Limb (tissue), 2 donors: ENCODE results near the gene SEPTIN6.

Experiments
- DNase-seq, 2 donors: peaks; one replicate each; pipeline ENCODE4 v3.0.0-alpha.2; 2016; ENCODE audit errors: extremely low spot score in 2 of 2

Gene SEPTIN6

DNA sequence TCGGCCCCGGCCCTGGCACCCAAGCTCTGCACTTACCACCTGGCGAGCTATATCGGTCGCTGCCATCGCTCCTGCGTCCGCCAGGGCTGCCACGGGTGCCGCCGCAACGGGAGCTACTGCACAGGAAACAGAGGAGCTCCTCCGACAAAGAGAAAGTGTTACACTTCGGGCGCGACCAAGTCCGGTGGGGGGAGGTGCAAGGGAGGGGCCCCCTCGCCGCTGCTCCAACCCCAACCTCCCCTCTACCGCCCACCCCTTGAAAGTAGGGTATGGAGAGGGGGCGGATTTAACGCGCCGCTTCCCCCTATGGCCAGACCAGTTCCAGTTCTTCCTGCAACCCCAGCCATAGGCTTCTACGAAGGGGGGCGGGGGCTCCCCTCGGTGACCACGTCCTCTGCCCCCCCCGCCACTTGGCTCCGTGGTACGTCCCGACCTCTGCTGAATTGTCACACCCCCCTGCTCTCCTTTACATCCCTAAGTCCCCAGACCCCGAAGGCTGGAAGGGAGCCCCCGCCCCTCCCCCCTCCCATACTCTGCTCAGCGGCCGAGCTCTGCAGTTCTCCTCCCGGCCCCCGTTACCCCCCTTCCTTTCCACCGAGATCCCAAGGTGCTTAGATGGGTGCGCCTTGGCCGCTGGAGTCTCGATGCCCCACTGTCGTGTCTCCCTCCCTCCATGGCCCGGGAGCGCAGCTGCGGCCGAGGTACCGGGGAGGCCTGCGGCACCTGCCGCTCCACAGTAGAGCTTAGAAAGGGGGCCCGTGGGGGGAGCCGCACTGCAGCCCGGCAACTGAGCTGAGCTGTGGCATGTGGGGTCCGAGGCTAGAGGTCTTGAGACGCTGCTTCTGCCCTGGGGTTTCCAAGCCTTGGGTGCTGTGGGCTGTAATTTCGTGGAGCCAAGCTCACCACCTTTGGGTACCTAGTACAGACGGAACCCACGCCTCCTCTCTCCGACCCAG is at the start of gene SEPTIN6:
Gene SEPTIN6 (minus strand): TSS at position 129 of the 956 bp plus-strand sequence. CDS start 63 bp downstream, at position 66.
- DNase-seq = peak in 1 of 2 donors; percentile 85

DNA sequence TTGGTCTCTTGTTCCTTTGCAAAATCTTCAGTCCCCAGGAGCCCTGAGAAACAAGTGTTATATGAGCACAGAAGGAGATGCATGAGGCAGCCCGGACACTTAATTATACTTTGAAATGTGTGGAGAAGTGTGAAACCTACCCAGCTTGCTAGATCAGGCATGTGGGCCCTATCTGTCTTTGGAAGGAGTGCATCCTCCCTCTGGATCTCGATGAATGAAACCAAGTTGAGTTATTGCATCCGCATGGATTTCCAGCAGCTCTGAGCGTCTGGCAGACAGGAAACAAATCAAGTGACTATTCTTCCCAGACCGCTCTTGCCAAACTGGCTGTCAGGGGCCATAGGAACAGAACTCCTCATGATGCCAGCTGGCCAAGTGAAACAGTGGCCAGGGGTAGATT is 45.8 kb upstream of the SEPTIN6 start:
- DNase-seq = no peak

DNA sequence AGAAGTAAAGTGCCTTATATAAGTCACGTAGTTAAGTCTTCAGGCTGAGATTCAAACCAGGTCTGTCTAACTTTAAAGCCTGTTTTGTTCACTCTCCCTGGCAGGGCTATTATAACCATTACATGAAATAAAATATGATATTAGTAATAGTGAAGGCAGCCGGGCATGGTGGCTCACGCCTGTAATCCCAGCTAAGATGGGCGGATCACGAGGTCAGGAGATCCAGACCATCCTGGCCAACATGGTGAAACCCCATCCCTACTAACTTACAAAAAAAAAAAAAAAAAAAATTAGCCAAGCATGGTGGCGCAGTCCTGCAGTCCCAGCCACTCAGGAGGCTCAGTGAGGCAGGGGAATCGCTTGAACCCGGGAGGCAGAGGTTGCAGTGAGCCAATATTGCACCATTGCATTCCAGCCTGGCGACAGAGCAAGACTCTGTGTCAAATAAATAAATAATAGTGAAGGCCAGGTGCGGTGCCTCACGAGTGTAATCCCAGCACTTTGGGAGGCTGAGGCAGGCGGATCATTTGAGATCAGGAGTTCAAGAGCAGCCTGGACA is 43.3 kb upstream of the SEPTIN6 start:
- DNase-seq = no peak

DNA sequence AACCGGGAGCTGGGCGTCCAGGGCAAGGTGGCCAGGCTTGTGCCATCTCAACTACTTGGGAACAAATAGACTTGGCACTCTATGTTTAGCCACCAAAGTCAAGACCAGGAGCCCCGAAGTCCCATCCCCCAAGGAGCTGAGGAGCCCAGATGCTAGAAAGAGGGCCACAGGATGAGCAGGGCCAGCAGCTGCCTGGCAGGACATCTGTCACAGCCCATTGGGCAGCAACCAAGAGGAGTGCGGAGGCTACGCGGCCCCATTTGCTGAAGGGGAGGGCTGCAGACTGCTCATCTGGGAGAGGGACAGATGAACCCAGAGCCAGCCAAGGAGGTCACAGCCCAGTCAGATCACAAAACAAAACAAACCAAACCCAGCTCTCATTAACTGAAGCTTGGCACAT is 42.5 kb upstream of the SEPTIN6 start:
- no peak for DNase-seq

DNA sequence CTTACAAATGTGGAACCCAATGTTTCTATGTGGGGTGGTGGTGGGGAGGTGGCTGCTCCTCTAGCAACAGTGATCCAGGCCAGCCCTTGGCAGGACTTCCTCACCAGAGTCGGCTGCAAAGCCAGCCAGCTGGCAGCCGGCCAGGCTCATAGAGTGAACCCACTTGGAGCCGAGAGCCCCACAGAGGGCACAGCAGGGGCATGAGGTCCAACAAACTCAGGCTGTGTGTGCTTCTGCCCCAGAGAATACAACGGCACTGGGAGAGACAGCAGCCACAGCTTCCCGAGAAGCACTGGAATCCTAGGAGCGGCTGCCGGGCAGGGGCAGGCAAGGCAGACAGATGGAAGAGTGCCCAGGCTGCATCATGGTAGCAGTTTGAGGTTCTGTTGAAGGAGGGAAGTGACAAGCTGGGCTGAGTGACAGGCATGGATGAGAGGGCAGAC is 42.0 kb upstream of the SEPTIN6 start:
- DNase-seq = no peak

DNA sequence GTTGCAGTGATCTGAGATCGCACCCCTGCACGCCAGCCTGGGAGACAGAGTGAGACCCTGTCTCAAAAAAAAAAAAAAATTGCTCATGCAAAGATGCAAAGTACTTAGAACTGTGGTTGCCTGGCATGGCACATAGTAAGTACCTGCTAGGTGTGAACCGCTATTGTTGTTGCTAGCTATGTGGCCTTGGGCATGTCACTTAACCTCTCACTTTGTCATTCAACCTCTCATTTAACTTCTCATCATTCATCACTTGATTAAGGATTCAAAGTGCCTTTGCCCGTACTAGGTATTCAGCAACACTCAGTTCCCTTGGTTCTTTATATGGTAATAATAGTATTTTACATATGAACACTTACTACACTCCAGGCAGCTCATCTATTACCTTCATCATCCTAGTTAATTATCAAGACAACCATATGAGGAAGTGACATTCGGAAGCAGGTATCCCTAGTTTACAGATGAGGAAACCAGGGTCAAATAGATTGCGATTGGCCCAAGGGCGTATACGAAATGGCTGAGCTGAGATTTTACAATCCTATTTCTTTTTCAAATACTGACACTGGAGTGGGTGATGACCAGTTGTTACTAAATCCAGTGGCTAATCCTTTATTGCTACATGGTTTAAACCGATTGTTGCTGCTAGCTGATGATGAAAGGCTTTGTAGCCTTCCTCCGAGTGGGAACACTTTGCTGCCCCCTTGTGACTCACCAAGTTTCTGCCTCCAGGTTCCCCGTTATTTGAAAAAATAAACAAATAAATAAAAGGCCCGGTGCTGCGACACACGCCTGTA is 36.6 kb upstream of the SEPTIN6 start:
- peak; percentile 34 to 46 for DNase-seq

DNA sequence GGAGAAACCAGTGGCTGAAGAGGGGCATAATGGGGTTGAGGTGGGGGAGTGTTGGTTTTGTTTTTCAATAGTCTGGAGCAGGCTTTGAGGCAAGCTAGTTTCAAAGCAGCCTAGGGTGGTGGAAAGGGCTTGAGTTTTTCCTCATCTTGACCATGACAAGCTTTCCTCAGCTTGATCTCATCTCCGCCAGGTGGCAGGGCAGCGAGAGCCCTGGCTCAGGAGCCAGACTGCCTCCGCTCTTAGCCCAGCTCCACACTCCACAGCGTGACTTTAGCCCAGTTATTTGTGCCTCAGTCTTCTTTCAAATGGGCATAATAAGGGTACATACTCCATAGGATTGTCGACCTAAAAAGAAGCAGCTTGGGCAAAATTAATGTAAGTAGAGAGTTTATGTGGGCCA is 35.5 kb upstream of the SEPTIN6 start:
- no peak for DNase-seq

DNA sequence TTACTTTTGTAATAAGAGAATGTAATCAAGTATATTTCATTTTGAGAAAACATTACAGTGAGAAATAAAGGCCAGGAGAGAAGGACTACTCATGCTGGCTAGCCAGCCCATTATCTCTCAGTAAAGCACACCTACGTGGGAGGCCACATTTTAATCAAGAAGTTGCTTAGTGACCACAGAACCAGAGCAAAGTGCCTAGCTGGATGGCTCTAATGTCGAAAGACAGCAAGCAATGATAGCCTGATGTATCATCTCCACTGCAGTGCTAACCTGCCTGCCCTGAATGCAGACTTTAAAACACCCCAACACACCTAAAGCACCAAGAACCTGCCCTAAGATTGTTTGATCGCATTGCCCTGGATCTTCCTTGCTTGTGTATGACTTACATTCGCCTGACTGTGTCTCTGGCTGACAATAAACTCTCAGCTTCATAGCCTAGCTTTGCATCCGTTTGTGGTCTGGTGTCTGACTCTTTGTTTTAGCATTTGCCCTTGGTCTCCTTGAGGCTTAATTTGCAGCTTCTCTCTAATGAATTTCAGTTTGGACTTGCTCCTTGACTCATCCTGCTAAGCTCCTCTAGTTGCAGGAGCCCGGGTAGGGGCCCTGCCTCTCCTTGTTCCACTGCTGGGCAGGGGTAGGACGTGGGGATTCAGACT is 34.1 kb upstream of the SEPTIN6 start:
- DNase-seq = no peak

DNA sequence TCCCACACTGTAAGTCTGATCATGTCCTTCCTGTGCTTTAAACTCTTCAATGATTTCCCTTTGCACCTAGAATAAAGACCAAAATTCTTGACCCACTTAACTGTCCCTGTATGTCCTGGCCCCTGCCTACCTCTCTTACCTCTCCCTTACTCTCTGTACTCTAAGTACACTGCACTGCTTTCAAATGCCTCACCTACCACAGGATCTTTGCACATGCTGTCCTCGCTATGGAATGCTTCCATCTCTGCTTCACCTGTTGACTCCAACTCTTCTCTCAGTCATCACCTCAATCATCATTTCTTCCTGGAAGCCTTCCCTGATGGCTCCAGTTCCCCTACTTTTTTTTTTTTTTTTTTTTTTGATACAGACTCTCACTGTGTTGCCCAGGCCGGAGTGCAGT is 29.0 kb upstream of the SEPTIN6 start:
- DNase-seq = no peak

DNA sequence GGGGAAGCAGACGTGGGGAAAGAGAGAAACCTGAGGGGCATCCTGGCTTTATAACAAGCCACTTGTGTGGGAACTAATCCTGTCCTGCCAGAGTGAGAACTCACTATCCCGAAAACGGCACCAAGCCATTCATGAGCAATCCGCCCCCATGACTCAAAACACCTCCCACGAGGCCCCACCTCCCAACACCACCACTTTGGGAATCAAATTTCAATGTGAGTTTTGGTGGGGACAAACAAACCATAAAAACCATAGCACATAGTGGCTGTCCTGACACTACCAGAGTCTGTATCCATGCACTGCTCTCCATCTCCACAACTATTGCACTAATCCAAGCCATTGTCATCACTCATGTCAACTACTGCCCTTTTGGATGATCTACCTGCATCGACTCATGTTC is 28.5 kb upstream of the SEPTIN6 start:
- no peak for DNase-seq

DNA sequence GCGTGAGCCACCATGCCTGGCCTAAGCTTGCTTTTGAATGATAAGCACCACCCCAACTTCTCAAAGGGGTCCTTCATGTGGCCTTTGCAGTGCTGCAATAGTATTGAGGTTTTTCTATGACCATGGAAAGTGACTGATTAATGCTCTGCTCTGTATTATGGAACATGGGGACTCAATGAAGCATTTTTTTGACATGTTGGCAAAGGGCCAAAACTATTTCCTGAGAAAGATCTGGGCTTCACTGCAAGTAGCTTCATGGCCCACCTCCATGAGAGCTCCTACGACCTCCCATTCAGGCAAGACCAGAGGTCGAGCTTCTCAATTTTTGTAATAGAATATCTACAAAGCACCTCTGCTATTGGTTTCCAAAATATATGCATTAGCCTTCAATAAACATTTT is 16.7 kb upstream of the SEPTIN6 start:
- DNase-seq = no peak

DNA sequence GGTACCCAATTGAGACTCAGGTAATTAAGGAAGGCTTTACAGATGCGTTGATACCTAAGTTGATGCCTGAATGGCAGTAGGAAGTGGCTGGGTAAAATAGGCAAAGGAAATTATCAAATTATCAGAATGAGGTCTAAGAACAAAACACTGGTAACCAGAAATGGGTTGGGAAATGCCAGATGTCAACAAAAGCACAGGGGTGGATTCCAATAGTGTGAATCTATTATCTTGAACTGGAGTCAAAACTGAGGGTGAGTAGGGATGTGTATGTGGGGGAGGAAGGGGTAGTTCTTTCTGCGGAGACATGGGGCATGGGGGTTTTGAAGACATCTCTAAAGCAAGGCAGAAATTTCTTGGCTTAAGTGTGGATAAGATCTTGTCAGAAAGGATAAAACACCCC is 16.0 kb upstream of the SEPTIN6 start:
- no peak for DNase-seq

DNA sequence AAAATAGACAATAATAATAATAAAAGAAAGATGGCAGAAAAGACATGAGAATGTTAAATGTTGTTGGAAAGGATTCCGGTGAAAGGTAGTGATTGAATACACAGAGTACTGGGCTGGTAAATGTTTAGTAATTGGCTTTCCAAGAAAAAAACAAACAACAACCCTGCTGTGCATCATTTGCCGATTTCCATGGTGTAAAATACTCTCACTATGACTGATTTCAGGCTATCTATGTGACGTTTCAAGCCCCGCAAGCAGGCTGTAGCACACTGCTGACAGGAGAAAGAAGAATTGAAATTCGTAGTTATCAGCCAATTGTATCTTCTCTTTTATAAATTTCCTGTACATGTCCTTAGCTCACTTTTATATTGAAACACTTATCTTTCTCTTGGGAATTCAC is 13.6 kb upstream of the SEPTIN6 start:
- no peak for DNase-seq

DNA sequence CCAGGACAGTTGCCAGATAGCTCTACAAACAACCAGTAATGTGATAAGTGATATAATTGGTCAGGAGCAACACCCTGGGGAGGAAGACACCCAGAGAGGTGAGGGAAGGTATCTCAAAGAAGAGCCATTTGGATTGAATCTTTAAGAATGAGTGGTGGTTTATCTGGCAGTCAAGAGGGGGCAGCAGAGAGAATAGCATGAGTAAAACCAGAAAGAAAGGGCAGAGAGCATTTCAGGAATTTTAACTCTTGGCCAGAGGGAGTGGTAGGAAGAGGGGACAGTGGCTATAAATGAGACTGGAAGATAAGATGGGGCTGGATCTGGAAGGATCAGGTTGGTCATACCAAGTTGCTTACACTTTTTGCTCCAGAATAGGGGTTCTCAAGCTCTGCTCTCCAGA is 5.9 kb upstream of the SEPTIN6 start:
- DNase-seq = no peak

DNA sequence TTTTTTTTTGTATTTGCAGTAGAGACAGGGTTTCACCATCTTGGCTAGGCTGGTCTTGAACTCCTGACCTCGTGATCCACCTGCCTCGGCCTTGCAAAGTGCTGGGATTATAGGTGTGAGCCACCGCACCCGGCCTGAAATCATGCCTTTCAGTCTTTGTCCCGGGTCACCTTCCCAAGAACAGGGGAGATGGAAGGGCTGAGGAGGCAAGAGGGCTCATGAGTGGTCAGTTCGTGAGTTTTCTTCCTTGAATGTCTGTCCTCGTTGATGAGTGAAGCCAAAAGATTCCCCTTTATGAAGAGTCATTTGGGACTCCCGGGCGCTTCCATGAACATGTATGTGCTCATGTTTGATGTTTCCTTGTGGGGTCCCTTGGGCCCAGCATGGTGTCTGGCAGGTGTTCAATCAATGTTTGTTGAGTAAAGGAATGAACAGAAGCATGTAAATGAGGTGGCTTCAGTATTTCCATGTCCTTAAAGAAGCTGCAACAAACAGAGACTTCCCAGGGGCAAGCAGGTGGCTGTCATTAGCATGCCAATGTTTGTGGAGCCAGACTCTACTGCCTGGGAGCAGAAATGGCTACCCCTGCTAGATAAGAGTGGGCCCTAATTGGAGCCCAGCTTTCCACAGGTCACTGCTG is 3.4 kb upstream of the SEPTIN6 start:
- DNase-seq = no peak

DNA sequence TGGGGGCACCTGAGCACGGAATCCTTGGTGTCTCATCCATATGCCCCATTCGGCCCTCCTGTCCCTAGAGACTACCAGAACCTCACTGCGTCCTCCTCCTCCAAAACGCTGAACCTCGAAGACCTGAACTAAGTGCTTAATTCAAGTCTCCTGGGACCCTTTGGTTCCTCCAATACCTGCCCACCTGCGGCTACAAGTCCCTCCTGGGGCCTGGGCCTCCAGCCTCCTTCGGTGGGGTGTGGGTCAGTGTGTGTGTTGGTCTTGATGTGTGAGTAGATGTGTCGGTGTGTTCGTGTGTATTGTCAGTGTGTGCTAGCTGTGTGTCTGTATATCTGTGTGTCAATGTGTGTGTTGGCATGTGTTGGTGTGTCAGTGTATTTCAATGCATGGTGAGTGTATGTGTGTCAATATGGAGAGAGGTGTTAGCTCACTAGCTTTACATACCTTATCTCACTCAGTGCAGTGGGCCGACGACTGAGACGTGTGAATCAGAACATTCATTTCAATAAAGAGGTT is 2.6 kb upstream of the SEPTIN6 start:
- DNase-seq = no peak

DNA sequence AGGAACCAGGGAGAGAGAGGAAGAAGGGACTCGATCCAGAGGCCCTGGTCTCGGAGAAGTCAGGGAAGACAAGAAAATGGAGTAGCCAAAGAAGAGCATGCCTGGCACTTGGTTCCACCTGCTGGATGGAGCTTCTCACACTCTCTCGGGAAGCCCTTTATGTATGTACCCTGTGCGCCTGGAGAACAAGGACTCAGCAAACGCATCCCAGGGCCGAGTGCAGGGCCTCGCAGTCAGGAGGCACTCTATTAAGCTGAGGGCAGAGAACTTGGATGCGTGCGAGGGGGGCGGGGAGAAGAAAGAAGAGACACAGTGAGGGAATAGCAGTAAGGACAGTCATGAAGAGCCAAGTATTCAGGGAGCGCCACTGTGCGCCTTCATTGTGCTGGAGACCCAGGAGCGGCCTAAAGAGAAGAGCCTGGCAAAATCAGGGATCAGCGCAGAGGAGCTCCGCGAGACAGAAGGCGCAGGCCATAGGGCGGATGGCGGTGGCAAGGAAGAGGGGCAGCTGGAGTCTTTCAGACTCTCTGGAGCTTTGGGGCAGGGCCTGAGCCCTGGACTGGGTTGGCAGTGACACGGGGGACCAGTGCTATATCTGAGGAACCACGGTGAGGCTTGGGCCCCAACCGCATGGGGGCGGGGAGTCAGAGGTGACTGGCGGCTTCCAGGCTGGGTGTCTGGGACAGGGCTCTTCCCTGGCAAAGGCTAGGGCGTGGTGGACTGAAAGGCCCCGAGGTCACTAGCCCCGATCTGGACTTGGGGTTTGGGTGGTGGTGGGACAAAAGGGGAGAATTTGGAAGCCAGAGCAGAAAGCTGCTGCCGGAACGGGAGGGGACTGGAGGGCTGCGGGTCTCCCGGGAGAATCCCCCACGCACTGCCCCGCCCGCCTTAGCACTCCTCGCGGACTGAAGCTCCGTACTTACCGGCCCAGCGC is 1.9 kb upstream of the SEPTIN6 start:
- no peak for DNase-seq

DNA sequence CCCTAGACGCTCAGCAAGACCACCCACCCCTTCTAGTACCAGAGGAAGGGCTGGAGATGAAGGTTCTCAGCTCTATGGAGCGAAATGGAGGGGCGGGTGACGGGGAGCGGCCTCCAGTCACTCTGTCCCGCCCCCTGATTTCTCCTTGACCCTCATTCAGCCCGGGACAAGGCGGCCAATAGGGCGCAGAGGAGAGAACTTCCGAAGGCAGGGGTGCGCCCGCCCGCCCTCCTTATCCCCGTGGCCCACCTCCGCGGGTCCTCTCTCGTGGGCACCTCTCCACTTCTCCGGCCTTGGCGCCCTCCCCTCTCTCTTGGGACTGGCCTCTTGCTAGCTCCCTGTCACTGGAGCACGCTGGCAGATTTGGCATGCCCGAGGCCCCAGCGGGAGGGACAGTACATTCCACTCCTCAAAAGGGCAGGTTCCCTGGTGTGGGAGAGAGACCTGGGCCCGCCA is 1.1 kb upstream of the SEPTIN6 start:
- DNase-seq = peak in 1 of 2 donors; percentile 42

DNA sequence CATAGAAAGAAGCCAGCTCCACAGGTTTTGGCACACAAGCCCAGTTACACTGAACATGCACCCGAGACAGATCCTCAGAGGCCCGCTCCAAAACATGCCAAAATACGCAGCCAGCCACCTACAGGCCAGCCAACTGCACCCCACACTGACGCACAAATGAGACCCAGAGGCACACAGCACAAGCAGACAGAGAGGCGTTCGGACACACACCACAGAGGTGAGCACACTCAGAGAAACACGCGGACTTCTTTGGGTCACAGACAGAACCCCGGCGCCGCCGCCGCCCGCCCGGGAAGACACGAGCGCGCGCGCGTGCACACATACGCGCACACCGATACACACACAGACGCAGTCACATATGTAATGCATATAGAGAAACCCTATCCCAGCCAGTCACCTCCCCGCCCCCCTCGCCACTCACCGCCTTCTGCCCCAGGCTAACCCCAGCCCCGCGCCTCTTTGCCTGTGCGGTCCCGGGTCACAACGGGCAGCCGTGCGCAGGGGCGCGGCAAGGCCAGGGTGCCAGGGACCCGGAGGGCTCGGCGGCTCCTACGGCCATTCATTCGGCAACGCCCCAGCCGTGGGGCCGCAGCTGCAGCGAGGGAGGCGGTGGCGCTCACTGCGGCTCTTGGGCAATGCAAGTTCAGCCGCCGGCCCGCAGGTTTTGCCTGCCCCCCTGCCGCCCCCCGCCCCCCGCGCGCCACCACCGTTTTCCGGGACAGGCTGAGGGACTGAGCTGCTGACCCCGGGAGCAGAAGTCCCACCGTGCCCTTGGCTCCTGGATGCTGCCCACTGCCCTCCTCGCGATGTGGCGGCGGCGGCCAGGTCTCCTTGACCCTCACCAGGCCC is 553 bp downstream of the SEPTIN6 start:
- DNase-seq = peak in 1 of 2 donors; percentile 71
